Stimulated activated CD4-positive, alpha-beta T cell treated with anti-CD3 and anti-CD28 coated beads, Interleukin-2, amount 100 ng/mL, for 4 hours (primary cell): ENCODE results near the gene BTF3.

Experiments
- DNase-seq: peaks from one replicate; pipeline ENCODE4 v3.0.0-alpha.2; 2020; ENCODE audit warnings: low read depth

BTF3 gene

DNA sequence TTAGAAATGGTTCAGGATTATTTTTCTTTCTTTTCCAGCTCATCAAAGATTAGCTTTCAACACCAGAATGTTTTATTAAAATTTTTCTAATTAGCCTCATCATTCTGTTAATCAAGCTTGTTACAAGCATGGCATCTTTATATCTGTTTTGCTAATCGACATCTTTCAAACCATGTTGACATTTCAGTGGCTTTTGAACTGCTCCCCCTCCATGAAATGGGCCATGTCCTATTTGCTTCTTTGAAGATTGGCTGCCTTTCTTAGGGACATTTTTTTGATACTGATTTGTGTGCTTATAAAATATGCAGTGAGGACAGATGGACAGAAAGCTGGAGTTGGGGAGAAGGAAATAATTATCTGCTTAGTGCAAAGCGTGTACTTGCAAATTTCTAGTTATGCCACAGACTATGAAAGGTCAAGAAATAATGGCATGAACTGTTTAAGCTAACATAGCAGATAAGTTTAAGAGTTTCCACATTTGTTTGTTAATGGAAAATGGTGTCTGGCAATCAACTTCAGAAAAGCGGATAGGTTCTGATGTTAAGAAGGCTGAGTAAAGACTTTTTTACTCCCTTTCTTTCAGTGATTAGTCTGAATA lies 27.5 kb downstream of the BTF3 start:
- no peak for DNase-seq

DNA sequence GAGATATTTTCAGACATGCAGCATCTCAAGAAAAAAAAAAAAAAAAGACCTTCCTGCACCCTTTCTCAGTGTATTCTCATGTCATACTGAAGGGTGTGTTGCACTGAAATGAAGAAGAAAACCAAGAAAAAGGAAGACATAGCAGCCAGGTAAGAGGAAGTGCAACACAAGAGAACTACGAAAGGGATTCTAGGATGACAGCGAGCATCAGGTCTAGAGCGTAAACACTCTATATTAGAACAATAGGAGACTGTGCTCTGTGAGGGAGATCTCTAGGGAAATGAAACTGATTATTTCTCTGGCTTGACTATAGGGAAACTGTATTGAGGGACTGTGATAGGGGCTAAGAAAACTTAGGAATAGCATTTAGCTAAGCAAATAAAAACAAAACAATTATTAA lies 30.0 kb downstream of the BTF3 start:
- DNase-seq: no peak

DNA sequence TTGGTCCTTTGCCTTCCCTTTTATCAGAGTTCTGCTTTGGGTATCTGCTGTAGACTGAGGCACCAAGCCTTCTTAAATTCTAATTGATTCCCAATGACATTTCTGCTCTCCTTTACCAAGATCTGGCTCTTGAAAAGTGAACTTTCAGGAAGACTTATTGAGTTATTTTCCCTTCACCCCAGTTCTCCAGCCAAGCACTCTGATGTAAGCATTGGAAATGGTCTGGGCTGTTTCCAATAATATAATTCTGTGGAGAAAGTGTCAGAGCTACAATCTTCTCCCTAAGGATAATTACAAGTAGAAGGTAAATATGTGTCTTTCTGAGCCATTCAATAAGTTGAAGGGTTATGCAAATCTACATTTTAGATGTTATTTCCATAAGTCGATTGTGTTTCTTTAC lies 30.8 kb downstream of the BTF3 start:
- no peak for DNase-seq

DNA sequence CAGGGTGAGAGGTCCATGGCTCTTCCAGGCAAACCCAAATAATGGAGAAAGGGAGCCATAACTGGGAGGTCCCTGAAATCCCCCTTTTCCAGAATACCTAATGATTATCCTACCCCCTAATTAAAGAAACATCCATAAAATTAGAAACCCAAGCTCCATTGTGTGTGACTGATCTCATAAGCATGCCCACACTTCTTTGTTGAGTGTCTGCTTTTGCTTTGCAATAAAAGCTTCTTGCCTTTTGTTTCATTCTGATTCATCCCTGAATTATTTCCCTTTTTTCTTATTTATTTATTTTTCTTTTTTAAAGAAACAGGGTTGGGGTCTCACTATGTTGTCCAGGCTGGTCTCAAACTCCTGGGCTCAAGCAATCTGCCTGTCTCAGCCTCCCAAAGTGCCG lies 33.1 kb downstream of the BTF3 start:
- DNase-seq: no peak

DNA sequence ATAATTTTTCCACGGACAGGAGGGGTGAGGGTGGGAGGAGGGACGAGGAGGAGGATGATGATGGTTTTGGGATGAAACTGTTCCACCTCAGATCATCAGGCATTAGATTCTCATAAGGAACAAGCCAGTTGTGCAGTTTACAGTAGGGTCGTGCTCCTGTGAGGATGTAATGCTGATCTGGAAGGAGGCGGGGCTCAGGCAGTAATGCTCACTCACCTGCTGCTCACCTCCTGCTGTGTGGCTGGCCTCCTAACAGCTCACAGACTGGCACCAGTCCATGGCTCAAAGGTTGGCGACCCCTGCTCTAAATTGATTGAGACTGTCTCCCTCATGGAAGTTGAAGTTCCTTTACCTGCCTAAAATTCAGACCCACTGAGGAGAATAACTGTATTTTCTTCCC lies 34.0 kb downstream of the BTF3 start:
- DNase-seq: no peak

DNA sequence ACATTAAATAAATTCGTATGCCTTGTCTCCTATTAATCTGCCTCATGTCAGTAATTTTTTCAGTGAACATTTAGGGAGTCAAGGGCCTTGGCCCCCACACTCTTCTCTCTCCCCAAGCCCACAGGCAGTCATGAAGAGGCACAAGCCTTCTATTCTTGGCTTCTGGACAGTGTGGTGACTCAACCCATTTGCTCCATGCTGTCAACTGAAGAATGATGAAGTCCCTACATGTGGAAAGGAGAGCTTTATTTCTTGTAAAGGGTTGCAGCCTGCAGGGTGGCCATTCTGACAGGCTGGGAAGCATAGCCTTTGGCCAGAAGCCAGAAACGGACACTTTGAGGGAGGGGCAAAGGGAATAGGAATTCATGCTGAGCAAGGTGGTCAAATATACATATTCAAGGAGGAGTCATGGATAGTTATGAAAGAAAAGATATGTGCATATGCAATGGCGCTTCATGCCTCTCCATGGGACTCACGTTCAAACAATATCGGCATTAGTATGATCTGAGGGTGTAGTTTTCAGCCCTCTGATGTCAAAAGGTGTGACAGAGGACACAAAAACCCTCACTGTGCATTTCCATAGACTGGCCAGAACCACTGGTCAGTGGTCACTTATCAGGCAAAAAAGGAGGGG lies 35.9 kb downstream of the BTF3 start:
- DNase-seq: no peak

DNA sequence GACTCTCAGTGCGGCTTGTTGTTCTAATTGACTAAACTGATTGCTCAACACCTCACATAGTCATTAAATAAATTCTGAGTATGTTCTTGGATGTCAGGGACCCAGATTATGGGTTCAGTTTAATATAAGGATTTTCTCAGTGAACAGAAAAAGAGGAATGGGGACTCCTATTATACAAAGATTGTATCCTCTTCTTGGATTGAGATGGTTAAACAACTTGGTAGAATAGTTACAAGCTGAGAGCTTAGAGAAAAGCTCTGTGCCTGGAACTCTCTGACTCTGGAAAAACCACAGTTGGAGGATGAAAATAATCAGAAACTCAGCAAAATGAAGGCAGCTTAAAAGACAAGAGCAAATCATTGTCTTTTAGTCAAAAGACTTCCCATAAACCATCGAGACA lies 36.7 kb downstream of the BTF3 start:
- no peak for DNase-seq

DNA sequence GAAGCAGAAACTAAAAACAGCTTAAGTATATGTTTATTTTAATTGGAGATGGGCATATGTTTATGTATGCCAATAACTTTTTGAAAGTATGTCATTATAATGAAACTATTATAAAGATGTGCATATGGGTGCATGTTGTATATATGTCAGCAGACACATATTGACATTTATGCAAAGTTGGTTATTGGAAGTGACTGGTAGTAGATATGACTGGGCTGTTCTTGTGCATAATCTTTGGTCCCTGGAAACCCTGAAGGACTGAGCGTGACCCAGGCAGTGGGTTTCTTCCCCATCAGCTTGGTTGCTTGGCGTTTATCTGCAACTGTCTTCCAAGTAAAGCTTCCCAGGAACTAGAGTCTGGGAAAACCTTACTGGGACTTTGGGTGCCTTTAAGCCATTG lies 41.5 kb downstream of the BTF3 start:
- no peak for DNase-seq

DNA sequence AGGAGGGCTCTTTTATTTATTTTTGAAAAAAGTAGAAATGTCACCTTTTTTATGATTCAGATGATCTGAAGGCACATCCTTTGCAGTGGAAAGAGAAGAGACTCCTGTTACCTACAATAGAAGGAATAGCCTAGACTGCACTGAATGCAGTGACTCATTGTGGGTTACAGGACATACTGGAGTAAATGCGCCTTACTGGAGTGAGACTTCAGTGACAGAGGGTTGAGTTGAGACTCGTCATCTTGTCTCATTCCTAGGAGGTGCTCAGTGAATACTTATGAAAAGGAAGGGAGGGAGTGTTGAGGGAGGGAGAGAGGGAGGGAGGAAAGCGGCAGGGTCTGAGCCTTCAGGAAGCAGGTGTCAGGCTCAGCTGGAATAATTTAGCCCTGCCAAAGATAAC lies 42.0 kb downstream of the BTF3 start:
- no peak for DNase-seq

DNA sequence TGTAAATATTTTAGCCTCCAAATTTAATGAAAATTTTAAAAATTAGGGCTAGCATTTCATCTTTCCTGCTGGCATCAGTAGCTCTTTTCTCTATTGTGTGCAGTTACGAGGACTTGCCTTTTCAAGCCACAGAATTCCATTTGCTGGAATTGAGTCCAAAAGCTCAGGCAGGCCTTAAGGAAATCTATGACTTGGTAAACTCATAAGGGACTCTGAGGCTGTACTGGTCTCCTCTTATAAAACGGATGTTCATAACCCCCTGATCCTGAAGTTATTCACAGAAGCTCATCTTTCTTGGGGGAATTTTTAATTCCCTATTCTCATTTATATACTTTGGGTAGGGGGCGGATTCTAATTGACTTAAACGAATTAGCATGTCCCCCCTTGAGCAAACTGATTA lies 43.8 kb downstream of the BTF3 start:
- DNase-seq: no peak

DNA sequence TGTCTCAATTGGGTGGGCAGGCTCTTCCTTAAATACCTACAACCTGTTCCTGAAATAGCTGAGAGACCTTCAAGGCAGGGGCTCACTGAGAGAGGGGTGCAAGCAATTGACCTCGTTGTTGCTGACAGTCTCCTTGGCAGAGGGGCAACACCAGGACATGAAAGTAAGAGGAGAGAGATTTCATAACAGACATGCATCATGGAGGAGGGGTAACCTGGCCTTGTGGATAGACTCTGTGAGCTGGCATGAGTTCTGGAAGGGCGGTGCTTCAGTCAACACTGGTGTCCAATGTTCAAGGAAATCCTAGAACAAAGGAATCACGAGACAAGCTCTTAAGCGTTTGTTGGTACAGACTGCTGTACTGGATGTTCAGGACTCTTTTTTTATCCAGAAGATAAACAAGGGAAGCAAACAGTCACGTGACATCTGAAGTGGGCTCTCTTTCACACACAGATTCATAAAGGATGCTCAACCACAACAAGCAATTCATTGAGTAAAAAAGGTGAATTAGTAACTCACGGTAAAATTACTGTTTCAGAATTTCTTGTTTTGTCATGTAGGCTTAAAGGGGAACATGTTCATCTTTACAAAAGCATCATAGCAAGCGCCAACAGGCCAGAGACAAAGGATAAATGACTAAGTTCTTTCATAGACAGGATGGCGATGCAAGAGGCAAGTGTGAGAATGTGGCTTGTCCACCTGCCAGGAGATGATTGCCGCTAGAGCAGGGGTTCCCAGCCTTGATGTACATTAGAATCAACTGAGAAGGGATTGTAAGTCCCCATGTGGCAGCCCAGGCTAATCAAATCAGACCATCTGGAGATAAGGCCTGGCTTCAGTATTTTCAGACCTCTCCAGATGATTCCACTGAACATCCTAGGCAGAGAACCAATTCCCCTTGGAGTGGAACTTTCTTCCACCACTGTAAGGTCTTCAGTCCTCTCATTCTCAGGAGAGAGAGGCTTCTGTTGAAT lies 46.5 kb downstream of the BTF3 start:
- no peak for DNase-seq

DNA sequence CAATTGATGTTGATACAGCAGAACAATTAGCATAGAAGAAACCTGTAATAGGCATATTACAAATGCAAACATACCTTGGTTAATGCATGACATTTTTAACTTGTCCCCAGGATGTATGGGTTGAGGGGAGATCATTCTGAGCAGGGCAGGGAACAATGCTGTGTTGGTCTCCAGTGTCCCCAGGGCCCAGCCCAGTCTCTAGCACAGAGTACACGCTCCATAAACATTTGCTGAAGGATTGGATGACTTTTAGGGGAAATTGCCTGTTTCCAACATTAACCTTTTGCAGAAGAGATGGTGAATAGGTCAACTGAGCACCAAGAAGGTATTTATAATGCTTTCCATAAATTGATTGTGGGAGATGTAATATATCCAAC lies 47.1 kb downstream of the BTF3 start:
- DNase-seq: no peak

DNA sequence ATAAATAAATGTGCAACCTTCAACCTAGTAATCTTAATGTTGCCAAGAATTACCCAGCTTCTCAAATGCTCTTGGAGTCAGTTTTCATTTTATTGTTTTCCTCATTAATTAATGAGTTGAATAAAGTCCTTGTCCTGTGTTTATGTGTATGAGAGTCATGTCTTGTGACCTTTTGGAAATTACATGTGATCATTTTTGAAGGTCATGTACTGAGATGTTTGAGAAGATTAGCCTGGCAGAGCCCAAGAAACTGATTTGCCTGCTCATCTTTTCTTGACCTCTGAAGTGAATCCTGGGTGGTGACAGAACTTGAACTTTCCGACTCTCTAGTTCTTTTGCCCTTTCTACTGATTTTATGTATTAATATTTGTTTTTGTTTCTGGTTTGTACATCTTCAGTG lies 51.8 kb downstream of the BTF3 start:
- DNase-seq: no peak

DNA sequence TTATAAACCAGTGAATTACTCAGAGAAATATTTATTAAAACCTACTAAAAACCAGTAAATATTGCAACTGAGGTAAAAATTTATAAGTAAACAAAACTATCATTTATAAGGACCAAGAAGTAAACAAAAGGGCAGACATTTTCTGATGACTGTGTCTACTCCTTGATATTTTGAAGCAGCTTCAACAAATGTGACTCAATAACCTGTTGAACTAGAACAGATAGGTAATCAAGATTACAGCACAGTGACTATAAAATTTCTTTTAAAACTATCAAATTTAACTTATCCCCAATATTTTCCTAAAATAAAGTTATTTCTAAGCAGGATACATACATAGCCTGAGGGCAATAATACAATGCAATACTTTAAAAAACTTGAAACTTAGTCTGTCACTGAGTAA lies 54.4 kb downstream of the BTF3 start:
- no peak for DNase-seq
